Cardiac muscle cell (in vitro differentiated cells and primary cell): ENCODE data around the gene KISS1R. TPM values are rescaled to one million over a fixed set of nuclear protein-coding genes. Genes with fewer than 3 reads are reported as not detected.

Experiments used
- DNase-seq, 2 donors: peaks; one replicate each; pipeline versions ENCODE4 v3.0.0 to v3.0.0-alpha.2; 2010 to 2017; ENCODE audit warnings: low read depth in 1 of 2, low spot score in 1 of 2
- H3K27ac ChIP-seq: fragments of 200-600 bp; sonication (generic); 2 replicates; pipeline ENCODE4 v1.5.1; 2016
- H3K27me3 ChIP-seq: fragments of 200-600 bp; sonication (generic); 2 replicates; pipeline ENCODE4 v1.6.0; 2016; ENCODE audit warnings: control low read depth
- H3K36me3 ChIP-seq: fragments of 200-600 bp; sonication (generic); 2 replicates; pipeline ENCODE4 v1.5.1; 2016; ENCODE audit warnings: control low read depth
- H3K4me1 ChIP-seq: fragments of 200-600 bp; sonication (generic); 2 replicates; pipeline ENCODE4 v1.8.1; 2017; ENCODE audit warnings: low read depth, mild to moderate bottlenecking, mixed run types
- H3K4me3 ChIP-seq: fragments of 200-600 bp; sonication (generic); 2 replicates; pipeline ENCODE4 v1.5.1; 2016; ENCODE audit warnings: mild to moderate bottlenecking
- H3K9me3 ChIP-seq: fragments of 200-600 bp; sonication (generic); 2 replicates; pipeline ENCODE4 v1.5.1; 2017; ENCODE audit warnings: low read depth, mild to moderate bottlenecking, control low read depth
- polyA plus RNA-seq: library from polyadenylated mRNA; unstranded; fragments of >200 nt; fragmentation: Nextera tagmentation; extraction: Ambion mirVana; gene quantifications from 2 replicates; pipeline ENCODE4 v1.2.1, GENCODE V29; 2016
- total RNA-seq: library from RNA; depleted of rRNA; stranded (reverse); fragments of >200 nt; gene quantifications from 2 replicates; pipeline ENCODE4 v1.2.3, GENCODE V29; 2016
- TF ChIP-seq, protein P1 (sequence below): IDR thresholded peaks from 2 replicates; pipeline ENCODE4 v1.5.1; 2012; ENCODE audit warnings: low read depth, mild to moderate bottlenecking, low read length

KISS1R gene
- total and polyA plus RNA-seq, 2 experiments from 2014 or later = 1.2 to 3.2 TPM

DNA sequence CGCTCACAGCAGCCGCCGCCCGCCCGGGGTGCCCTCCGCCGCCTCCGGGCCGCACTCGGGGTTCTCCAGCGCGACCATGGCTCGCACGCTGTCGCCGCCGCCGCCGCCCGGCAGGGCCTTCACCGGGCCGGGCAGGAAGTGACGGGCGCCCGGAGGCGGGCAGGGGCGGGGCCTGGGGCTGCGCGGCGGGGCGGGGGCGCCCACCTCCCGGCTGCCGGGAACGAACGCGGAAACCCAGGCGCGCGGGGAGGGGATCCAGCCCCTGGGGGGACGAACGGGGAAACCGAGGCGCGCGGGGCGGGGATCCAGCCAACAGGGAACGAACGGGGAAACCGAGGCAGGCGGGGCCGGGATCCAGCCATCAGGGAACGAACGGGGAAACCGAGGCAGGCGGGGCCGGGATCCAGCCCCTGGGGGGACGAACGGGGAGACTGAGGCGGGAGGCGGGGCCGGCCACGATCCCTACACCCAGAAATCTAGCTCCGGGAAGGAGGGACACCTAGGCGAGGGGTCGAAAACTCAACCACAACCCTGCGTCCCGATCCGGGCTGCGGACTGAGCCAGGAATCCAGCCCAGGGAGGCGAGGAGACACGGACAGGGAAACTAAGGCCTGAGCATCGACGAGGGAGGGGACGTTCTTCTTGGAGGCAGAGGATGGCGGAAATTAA is 3.9 kb upstream of the KISS1R start, which contains the start of gene R3HDM4:
Gene R3HDM4, minus strand, starts transcription at position 140 of the 669 bp plus-strand sequence. Its CDS starts 62 bp downstream, at position 78.
- H3K36me3 ChIP-seq = no peaks in the 10 kb centered on the region
- peaks cover 21% of the 10 kb centered on the region for H3K27me3 ChIP-seq
- peak within 1 kb of the TSS; percentile 97 for H3K4me3 ChIP-seq
- no peaks in the 10 kb centered on the region for H3K9me3 ChIP-seq
- TF ChIP-seq, protein P1, sequence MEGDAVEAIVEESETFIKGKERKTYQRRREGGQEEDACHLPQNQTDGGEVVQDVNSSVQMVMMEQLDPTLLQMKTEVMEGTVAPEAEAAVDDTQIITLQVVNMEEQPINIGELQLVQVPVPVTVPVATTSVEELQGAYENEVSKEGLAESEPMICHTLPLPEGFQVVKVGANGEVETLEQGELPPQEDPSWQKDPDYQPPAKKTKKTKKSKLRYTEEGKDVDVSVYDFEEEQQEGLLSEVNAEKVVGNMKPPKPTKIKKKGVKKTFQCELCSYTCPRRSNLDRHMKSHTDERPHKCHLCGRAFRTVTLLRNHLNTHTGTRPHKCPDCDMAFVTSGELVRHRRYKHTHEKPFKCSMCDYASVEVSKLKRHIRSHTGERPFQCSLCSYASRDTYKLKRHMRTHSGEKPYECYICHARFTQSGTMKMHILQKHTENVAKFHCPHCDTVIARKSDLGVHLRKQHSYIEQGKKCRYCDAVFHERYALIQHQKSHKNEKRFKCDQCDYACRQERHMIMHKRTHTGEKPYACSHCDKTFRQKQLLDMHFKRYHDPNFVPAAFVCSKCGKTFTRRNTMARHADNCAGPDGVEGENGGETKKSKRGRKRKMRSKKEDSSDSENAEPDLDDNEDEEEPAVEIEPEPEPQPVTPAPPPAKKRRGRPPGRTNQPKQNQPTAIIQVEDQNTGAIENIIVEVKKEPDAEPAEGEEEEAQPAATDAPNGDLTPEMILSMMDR = no peak
- DNase-seq = peak; percentile 66 to 83
- no peaks in the 10 kb centered on the region for H3K4me1 ChIP-seq
- H3K27ac ChIP-seq = no peak within 1 kb of the TSS

DNA sequence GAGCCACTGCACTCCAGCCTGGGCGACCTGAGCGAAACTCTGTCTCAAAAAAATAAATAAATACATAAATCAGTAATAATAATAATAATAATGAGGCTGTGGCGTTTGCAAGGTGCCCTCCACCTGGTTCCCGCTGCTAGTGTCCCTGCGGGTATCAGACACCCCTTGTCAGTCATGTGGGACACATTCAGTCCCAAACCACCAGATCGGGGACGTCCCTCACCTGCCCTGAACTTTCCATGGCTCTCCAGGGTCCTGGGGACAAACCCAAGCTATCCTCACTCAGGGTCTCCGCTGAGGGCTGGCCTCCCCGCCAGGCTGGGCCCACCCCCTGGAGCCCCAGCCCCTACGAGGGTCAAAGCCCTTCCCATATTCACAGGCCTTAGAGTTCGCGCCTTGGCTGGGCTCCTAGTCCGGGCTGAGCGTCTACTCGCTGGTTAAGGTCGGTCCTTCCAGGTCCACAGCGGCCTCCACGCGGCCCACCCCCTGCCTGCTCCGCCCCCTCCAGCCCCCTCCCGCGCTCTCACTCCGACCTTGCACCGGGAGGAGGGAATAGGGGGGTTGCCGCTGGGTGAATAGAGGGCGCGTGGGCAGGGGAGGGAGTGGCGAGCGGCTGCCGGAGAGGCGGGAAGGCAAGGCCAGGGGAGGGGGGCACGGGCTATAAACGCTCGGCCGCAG is 349 bp upstream of the KISS1R start:
- Histone ChIP-seq H3K9me3 (no peaks in the 10 kb centered on the region), H3K27me3 (peaks cover 54% of the 10 kb centered on the region), H3K36me3 (no peaks in the 10 kb centered on the region), H3K27ac (no peak overlapping the region), H3K4me3 (peak overlapping the region; percentile 30), H3K4me1 (no peaks in the 10 kb centered on the region)
- DNase-seq = peak in 1 of 2 donors; percentile 31
- TF ChIP-seq, protein P1 = no peak

DNA sequence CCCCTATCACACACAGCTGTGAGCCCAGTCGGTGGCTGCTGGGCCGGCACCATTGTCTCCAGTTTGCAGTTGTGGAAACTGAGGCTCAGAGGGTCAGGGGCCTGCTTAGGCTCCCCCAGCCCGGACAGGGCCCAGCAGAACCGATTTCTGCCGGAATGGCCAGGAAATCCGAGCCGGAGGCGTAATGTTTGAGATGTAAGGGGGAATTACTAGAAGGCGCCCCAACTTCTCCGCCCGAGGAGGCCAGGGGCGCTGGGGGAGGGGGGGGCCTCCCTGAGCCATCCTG is 962 bp downstream of the KISS1R start:
- H3K36me3 ChIP-seq = no peaks in the 10 kb centered on the region
- H3K4me1 ChIP-seq = no peaks in the 10 kb centered on the region
- TF ChIP-seq, protein P1 = no peak
- H3K4me3 ChIP-seq = peak overlapping the region; percentile 30
- peaks cover 54% of the 10 kb centered on the region for H3K27me3 ChIP-seq
- no peak for DNase-seq
- H3K9me3 ChIP-seq = no peaks in the 10 kb centered on the region
- no peak overlapping the region for H3K27ac ChIP-seq

DNA sequence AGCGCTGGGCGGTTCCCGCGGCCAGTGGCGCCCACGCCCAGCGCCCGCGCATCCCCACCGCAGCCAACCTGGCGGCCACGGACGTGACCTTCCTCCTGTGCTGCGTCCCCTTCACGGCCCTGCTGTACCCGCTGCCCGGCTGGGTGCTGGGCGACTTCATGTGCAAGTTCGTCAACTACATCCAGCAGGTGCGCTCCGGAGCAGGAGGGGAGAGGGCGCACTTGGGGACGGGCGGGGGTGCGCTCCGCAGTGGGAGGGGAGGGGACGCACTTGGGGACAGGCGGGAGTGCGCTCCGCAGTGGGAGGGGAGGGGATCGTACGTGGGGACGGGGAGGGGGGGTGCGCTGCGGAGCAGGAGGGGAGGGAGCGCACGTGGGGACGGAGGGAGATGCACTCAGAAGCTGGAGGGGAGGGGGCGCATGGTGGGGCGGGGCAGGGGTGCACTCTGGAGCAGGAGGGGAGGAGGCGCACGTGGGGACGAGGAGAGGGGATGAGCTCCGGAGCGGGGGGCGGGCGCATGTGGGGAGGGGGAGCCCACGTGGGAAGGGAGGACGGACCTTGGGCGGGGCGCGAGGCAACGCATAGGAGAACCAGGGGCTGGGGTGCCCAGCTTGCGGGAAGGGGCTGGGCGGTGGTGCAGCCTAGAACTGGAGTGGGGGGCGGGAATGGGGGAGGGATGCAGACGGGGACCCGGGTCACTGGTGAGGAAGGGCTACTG is 1.5 kb downstream of the KISS1R start:
- no peak overlapping the region for H3K27ac ChIP-seq
- peaks cover 54% of the 10 kb centered on the region for H3K27me3 ChIP-seq
- no peaks in the 10 kb centered on the region for H3K9me3 ChIP-seq
- peak overlapping the region; percentile 30 for H3K4me3 ChIP-seq
- no peaks in the 10 kb centered on the region for H3K36me3 ChIP-seq
- DNase-seq = peak in 1 of 2 donors; percentile 56
- H3K4me1 ChIP-seq = no peaks in the 10 kb centered on the region
- TF ChIP-seq, protein P1 = no peak

DNA sequence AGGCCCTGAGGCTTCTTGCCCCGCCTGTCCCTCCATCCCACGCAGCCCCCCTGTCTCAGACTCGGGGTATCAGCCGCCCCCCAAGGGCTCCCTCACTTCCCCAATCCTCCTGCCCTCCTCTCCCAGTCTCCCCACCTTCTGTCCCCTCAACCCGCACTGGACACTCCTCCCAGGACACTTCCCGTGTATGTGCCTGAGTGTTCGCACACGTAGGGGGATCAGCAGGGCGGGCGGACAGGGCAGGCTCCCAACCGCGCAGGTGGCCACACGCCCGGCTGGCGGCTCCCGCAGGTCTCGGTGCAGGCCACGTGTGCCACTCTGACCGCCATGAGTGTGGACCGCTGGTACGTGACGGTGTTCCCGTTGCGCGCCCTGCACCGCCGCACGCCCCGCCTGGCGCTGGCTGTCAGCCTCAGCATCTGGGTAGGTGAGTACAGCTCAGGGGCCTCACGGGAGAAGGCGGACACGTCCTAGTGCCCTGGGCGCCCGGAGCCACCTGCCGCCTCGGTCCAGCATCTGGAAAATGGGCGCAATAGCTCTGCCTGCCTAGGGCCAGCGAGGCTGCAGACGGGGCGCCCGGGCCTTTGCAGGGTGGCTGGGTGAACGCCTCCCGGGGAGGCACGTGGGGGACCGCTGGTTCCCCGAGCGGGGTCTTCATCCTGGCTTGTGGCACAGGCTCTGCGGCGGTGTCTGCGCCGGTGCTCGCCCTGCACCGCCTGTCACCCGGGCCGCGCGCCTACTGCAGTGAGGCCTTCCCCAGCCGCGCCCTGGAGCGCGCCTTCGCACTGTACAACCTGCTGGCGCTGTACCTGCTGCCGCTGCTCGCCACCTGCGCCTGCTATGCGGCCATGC is 2.3 kb downstream of the KISS1R start:
- Histone ChIP-seq H3K36me3 (no peaks in the 10 kb centered on the region), H3K27ac (no peak overlapping the region), H3K4me1 (no peaks in the 10 kb centered on the region), H3K27me3 (peaks cover 54% of the 10 kb centered on the region), H3K9me3 (no peaks in the 10 kb centered on the region), H3K4me3 (peak overlapping the region; percentile 13)
- TF ChIP-seq, protein P1 = no peak
- DNase-seq = peak in 1 of 2 donors; percentile 39
